Measurements from ENCODE around the gene ADM. TPM values are rescaled to one million over a fixed set of nuclear protein-coding genes. Genes with fewer than 3 reads are reported as not detected.

The ADM gene
- total RNA-seq, 2 experiments from 2014 or later: 11.7 to 14.4 TPM

DNA sequence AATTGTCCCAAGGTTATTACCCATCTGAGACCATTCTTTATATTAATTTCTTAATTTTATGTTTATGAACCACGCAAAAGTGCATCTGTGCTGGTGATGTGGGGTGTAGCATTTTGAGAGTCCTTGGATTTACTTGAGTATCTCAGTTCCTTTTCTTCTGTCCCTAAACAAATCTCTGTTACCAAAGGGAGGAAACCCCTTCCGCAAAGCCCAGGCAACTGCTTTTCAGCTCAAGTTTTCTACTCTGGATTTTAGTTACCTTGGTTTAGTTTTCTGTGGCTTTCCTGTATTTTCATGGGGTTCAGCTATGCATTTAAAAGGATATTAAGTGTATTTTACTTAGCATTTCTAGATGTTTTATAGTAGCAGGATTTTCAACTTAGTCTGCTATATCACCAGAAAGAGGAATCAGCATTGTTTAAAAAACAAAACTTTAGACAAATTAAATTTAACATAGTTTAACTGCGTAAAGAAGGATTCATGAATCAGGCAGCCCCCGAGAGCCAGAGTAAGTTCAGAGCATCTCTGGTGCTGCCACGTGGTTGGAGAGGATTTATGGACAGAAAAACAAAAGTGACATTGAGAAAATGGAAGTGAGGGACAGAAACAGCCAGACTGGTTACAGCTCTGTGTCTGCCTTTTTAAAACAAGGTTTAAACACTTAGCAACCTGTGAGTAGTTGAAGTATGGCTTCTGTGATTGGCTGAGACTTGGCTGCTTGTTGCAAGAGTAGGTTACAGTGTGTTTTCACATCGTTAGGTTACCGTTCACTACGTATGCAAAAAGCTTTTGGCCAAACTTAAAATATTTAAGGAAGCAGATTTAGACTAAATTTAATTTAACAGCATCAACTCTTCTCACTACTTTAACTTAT lies 9.6 kb downstream of the ADM start:
- POLR2A ChIA-PET: interaction anchor here (0.6 kb wide), 1 partner anchor 445 kb away, joined by 4 read pairs; no protein-coding TSS in a partner anchor
- ATAC-seq (peak; percentile 76), DNase-seq (peak; percentile 29)
- Mint-ChIP-seq H3K36me3 (ENCODE audit: low read depth) (no peaks in the 10 kb centered on the region), H3K4me1 (peaks cover 22% of the 10 kb centered on the region), H3K27ac (no peak overlapping the region), H3K9me3 (ENCODE audit: low read depth) (no peaks in the 10 kb centered on the region), H3K27me3 (peaks cover 27% of the 10 kb centered on the region), H3K4me3 (no peak overlapping the region)
- CTCF ChIA-PET: interaction anchor here (1.0 to 1.7 kb wide), 2 partner anchors 9 to 10 kb away, joined by 3 to 10 read pairs; partner anchors contain the start of gene ADM
- intact Hi-C loops (cut with DNase I, micrococcal nuclease): no loop called here

DNA sequence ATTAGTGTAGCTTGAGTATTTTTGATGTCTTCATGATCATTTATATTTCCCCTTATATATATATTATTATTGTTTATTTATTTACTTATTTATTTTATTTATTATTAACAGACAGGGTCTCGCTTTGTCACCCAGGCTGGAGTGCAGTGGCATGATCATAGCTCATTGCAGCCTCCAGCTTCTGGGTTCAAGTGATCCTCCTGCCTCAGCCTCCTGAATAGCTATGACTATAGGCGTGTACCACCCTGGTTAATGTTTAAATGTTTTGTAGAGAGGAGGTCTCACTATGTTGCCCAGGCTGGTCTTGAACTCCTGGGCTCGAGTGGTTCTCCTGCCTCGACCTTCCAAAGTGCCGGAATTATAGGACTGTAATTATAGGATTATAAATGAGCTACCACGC lies 10.2 kb downstream of the ADM start:
- CTCF ChIA-PET: interaction anchor here (0.6 to 1.7 kb wide), 2 partner anchors 10 to 11 kb away, joined by 3 to 10 read pairs; partner anchors contain the start of gene ADM
- Mint-ChIP-seq H3K9me3 (ENCODE audit: low read depth) (no peaks in the 10 kb centered on the region), H3K27me3 (peaks cover 23% of the 10 kb centered on the region), H3K27ac (no peak overlapping the region), H3K4me1 (peaks cover 18% of the 10 kb centered on the region), H3K36me3 (ENCODE audit: low read depth) (no peaks in the 10 kb centered on the region), H3K4me3 (no peak overlapping the region)
- DNase-seq (no peak), ATAC-seq (no peak)
- intact Hi-C loops (cut with DNase I, micrococcal nuclease): no loop called here
- POLR2A ChIA-PET: no interaction called here

DNA sequence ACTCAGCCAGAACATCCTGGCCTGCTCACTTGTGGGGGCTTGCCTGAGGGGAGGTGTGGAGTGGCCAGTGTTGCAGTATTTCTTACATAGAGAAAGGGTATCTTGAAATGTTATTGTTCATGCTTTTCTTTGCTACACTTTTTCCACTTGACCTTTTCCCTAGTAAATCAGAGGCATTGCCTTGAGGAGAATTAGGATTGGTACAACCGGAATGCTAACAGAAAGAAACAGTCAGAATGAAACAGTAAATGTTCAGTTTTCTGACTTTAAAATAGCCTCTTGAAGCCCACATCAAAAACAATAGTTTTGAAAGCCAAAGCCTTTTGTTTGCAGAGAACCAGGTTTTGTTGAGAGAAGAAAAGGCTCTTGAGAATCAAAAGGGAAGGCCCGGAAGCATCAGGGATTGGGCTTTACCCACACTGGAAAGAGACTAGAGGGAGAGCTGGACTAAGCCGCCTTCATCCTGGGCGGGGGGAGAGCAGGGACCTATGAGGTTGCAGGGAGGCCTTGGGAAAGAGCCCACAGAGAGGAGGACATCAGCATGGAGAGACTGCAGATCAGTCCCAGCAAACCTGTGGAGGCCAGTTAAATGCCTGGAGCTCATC lies 12.4 kb downstream of the ADM start:
- H3K4me1 Mint-ChIP-seq: peaks cover 14% of the 10 kb centered on the region
- no peaks in the 10 kb centered on the region for H3K9me3 Mint-ChIP-seq (ENCODE audit: low read depth)
- ChIA-PET POLR2A (no interaction called here), CTCF (interaction anchor here (0.6 to 1.4 kb wide), 6 partner anchors 9 to 568 kb away, joined by 3 to 7 read pairs (median 3); partner anchors contain the start of gene ADM)
- DNase-seq (no peak), ATAC-seq (no peak)
- intact Hi-C loops (cut with DNase I, micrococcal nuclease): no loop called here
- no peak overlapping the region for H3K4me3 Mint-ChIP-seq
- peaks cover 12% of the 10 kb centered on the region for H3K27me3 Mint-ChIP-seq
- no peaks in the 10 kb centered on the region for H3K36me3 Mint-ChIP-seq (ENCODE audit: low read depth)
- no peak overlapping the region for H3K27ac Mint-ChIP-seq

DNA sequence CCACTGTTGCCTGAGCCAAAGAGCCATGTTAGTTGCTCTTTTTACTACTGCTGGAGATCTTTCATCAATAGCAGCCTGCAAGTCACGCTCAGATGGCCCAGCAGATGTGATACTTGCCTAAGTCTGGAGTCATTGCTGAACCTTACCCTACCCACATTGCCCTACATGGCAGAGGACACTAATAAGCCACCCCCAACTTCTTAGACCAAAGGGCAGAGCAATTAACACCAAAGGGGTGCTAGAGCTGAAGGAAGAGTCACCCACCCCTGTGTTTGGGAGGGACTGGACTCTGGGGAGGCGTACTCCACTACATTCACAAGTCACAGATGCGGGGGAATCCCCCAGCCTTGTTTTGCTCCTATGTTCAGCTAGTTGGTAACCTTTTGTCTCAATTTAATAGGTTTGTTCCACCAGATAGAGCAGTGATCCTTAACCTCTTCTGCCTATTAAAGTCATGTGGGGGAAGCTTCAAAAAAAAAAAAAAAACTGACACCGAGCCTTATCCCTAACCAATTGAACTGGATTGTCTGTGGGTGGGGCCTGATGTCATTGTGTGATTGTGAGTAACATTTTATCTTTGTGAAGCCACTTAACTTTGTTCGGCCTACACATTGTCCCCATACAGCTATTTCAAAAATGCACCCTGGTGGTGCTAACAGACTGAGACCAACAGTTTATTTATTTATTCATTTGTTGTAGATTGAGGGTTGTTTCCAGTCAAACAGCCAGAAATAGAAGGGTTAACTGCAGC lies 13.1 kb downstream of the ADM start:
- intact Hi-C loops (cut with DNase I, micrococcal nuclease): no loop called here
- Mint-ChIP-seq H3K9me3 (ENCODE audit: low read depth) (no peaks in the 10 kb centered on the region), H3K4me1 (peaks cover 21% of the 10 kb centered on the region), H3K27ac (peak overlapping the region; percentile 27), H3K36me3 (ENCODE audit: low read depth) (no peaks in the 10 kb centered on the region), H3K27me3 (peaks cover 7% of the 10 kb centered on the region), H3K4me3 (no peak overlapping the region)
- peak; percentile 37 for DNase-seq
- peak; percentile 52 for ATAC-seq
- POLR2A ChIA-PET: no interaction called here
- CTCF ChIA-PET: interaction anchor here (0.6 to 1.4 kb wide), 6 partner anchors 10 to 568 kb away, joined by 3 to 7 read pairs (median 3); partner anchors contain the start of gene ADM

DNA sequence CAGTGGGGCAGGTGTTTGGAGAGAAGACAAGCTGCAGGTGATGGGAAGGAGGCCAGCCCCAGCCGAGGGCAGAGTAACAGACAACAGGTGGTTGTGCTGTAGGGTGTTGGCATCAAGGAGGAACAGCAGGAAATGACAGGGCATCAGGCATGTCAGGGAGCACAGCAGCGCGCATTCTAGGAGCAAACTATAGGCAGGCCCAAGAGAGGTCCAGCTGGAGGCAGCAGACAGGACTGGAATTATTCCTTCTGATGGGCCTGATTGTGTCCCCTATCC lies 13.6 kb downstream of the ADM start:
- Mint-ChIP-seq H3K36me3 (ENCODE audit: low read depth) (no peaks in the 10 kb centered on the region), H3K27me3 (peaks cover 8% of the 10 kb centered on the region), H3K4me1 (peaks cover 25% of the 10 kb centered on the region), H3K4me3 (no peak overlapping the region), H3K9me3 (ENCODE audit: low read depth) (no peaks in the 10 kb centered on the region), H3K27ac (peak overlapping the region; percentile 27)
- ChIA-PET CTCF (interaction anchor here (1.0 to 1.4 kb wide), 3 partner anchors 10 to 15 kb away, joined by 3 to 7 read pairs (median 3); partner anchors contain the start of gene ADM), POLR2A (no interaction called here)
- intact Hi-C loops (cut with DNase I, micrococcal nuclease): no loop called here
- ATAC-seq (no peak), DNase-seq (no peak)

DNA sequence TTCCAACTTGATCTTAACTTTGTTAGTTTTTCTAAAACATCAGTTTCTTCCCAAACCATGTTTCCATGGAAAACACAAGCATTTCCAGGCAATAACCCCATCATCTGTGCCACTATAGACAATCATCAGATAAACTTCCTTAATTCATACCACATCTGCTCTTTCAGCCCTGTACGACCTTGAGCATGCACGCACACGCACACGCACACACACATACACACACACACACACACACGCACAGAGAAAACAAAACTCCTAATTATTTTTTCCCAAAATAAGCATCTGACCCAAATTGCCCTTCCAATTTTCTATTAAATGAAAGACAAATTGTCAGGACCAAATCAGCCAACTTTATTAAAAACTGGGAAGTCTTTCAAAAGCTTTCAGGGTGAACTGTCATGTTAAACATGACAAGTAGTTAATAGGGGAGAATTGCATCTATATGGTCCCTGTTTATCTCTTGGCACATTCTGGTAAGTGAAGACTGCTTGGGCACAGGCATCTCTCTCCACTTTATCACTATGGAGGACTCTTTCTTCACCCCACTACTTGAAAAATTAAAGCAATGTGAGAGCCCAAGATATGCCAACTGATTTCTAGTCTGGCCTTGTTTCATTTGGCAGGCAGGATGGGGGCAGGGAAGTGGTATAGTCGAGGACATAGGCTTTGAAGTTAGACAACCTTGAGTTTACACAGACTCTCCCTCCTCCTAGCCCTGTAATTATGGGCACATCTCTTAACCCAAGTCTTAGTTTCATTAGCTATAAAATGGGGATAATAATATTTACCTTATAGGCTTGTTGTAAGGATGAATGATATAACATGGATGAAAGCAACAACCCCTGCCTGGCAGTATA lies 15.1 kb downstream of the ADM start:
- H3K4me3 Mint-ChIP-seq: no peak overlapping the region

DNA sequence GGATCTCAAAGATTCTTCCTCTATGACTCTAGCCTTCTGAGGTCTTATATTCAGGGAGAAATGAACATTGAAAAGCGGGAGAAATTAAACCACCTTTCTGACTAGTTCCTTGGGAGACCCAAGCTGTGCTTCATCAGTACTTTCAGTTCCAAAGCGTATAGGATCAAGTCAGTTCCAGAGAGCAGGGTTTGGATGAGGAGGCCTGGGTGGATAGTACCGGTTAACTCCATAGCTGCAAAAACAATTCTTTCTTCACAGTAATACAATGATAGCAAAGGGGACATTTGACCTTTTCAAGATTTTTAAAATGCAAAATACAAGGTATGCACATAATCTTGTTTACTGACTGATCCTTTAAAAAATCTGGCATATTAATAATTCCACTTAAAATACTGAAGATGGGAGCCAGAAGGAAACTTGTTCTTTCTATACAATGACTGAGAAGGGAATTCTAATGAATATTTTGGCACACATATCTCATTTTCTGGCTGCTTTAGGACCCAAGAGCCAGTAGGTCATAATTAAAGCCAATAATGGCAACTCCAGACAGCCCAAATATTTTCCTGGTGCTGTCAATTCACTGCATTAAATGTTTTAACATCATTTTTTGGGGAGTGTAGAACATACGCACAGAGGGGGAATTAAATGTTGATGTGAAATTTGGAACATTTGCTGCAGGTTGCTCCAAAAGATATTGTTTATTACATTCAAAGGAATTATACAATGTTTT lies 16.0 kb downstream of the ADM start:
- H3K27ac Mint-ChIP-seq: peak overlapping the region; percentile 6
- H3K4me1 Mint-ChIP-seq: peaks cover 26% of the 10 kb centered on the region
- intact Hi-C loops (cut with DNase I, micrococcal nuclease): loop anchor here in 1 of 2 experiments (5.0 to 10.0 kb wide), 2 partner anchors 709 to 786 kb away; no protein-coding TSS in a partner anchor
- ChIA-PET CTCF (interaction anchor here (0.6 to 1.5 kb wide), 4 partner anchors 11 to 786 kb away, joined by 3 to 7 read pairs (median 6); no protein-coding TSS in a partner anchor), POLR2A (no interaction called here)
- no peaks in the 10 kb centered on the region for H3K36me3 Mint-ChIP-seq (ENCODE audit: low read depth)
- H3K9me3 Mint-ChIP-seq (ENCODE audit: low read depth): no peaks in the 10 kb centered on the region
- DNase-seq (no peak), ATAC-seq (no peak)
- no peak overlapping the region for H3K4me3 Mint-ChIP-seq
- H3K27me3 Mint-ChIP-seq: peaks cover 5% of the 10 kb centered on the region

More for the DNA sequence above, 15.1 kb downstream of the ADM start:
- H3K27ac Mint-ChIP-seq: peak overlapping the region; percentile 6
- DNase-seq (no peak), ATAC-seq (no peak)
- no peaks in the 10 kb centered on the region for H3K36me3 Mint-ChIP-seq (ENCODE audit: low read depth)
- ChIA-PET CTCF (interaction anchor here (0.6 to 1.4 kb wide), 3 partner anchors 10 to 785 kb away, joined by 3 to 7 read pairs (median 4); no protein-coding TSS in a partner anchor), POLR2A (interaction anchor here (0.7 kb wide), 1 partner anchor 9 kb away, joined by 4 read pairs; no protein-coding TSS in a partner anchor)
- H3K27me3 Mint-ChIP-seq: peaks cover 8% of the 10 kb centered on the region
- peaks cover 26% of the 10 kb centered on the region for H3K4me1 Mint-ChIP-seq
- intact Hi-C loops (cut with DNase I, micrococcal nuclease): loop anchor here in 1 of 2 experiments (5.0 to 10.0 kb wide), 2 partner anchors 708 to 785 kb away; no protein-coding TSS in a partner anchor
- H3K9me3 Mint-ChIP-seq (ENCODE audit: low read depth): no peaks in the 10 kb centered on the region

DNA sequence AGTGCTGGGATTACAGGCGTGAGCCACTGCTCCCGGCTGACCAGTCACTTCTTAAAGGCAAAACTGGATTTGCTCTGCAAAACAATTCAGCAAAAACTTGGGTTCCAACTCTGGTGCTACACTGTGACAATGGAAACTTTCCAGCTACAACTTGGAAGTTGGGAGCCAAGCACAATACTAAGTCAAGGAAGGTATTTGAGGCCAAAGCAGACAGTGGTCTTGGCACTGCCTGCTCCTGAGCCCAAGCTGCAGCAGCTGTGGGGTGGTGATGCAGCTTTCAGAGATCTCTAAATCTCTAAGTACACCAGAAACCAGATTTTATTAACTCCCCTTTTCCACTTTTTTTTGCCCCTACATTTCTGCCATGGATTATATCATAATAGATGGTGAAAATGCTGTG lies 17.5 kb downstream of the ADM start:
- ChIA-PET CTCF (interaction anchor here (0.8 to 1.5 kb wide), 6 partner anchors 13 to 787 kb away, joined by 3 to 7 read pairs (median 4); no protein-coding TSS in a partner anchor), POLR2A (no interaction called here)
- H3K36me3 Mint-ChIP-seq (ENCODE audit: low read depth): no peaks in the 10 kb centered on the region
- peak overlapping the region; percentile 86 for H3K27ac Mint-ChIP-seq
- intact Hi-C loops (cut with DNase I, micrococcal nuclease): loop anchor here in 1 of 2 experiments (2.0 to 10.0 kb wide), 4 partner anchors 350 to 788 kb away; no protein-coding TSS in a partner anchor
- no peaks in the 10 kb centered on the region for H3K9me3 Mint-ChIP-seq (ENCODE audit: low read depth)
- ATAC-seq: peak; percentile 3
- peaks cover 23% of the 10 kb centered on the region for H3K4me1 Mint-ChIP-seq
- H3K4me3 Mint-ChIP-seq: no peak overlapping the region
- peaks cover 2% of the 10 kb centered on the region for H3K27me3 Mint-ChIP-seq
- no peak for DNase-seq

DNA sequence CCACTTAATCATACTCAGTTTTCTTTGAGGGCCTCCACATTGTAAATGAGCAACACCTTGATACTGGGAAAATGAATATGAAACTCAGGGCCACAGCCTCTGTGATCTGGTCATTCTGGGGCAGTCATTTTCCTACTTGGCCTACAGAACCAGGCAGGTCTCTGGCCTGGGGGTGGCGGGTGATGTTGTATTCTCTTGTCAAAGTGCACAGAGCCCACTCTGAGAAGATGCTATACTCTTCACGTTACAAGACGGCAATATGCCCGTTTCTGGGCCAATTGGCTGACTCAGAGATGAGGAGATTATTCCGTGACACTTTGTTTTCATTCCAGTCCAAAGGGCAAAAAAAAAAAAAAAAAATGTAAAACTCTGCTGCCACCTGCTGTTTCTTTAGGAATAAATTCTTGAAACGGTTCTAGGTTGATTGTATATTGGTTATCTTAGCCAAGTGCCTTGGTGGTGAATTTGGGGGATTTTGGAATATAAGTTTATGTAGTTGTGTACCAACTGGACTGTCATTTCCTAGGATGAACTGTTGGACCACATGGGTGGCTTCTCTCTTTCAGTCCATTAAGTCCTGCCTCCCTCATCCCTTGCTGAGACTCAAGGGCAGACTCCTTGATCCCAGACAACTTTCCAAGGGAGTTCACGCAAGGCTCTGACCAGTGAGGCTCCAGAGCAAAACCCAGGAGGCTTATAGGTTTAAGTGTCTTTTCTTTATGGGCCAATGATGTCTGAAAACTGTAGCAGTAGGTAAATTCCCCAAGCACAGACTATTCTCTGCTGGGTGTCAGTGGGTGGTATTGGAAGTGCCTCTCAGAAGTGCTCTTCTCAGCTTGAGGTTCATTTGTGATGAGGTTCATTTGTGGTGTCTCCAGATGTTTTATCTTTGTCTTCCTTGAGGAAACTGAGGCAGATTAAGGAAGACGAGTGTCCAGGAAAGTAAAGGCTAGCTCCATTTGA lies 18.2 kb downstream of the ADM start:
- peak overlapping the region; percentile 26 for H3K4me3 Mint-ChIP-seq
- no peaks in the 10 kb centered on the region for H3K36me3 Mint-ChIP-seq (ENCODE audit: low read depth)
- peaks cover 2% of the 10 kb centered on the region for H3K27me3 Mint-ChIP-seq
- peak; percentile 71 for DNase-seq
- intact Hi-C loops (cut with DNase I, micrococcal nuclease): loop anchor here (1.0 to 10.0 kb wide), 8 partner anchors 15 to 788 kb away; no protein-coding TSS in a partner anchor
- H3K27ac Mint-ChIP-seq: peak overlapping the region; percentile 86
- no peaks in the 10 kb centered on the region for H3K9me3 Mint-ChIP-seq (ENCODE audit: low read depth)
- ChIA-PET POLR2A (no interaction called here), CTCF (interaction anchor here (0.6 to 3.3 kb wide), 17 partner anchors 9 to 1209 kb away, joined by 3 to 41 read pairs (median 4); no protein-coding TSS in a partner anchor)
- ATAC-seq: peak; percentile 84
- H3K4me1 Mint-ChIP-seq: peaks cover 16% of the 10 kb centered on the region

Measured in activated CD4-positive, alpha-beta T cell treated with anti-CD3 and anti-CD28 coated beads for 36 hours (primary cell).